HG02798 (cell line): ENCODE measurements around the gene ANKRD6.

Experiments
- ATAC-seq: cut with Tn5 transposase; IDR thresholded peaks from one replicate; pipeline ENCODE4 v1.9.1; 2021; ENCODE audit warnings: mild to moderate bottlenecking; ENCODE audit not compliant: unreplicated experiment, poor library complexity

ANKRD6 gene

DNA sequence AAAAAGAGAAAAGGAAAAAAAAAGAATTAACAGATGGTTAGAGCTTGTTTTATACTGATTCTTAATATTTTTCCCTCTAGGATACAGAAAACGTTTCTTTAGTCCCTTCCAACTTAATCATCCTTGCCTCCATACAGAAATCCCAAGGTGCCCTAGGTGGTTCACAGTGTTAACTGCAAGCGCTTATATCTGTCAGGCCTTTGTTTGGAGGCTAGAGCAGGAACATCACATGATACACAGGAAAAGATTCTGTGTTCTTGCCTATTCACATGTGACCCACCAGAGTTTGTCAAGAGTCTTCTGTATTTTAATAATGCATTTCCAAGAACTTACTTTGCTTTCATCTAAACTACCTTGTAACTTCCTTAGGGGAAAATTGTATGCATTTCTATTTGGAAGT is 31.3 kb downstream of the ANKRD6 start:
- ATAC-seq = no peak

DNA sequence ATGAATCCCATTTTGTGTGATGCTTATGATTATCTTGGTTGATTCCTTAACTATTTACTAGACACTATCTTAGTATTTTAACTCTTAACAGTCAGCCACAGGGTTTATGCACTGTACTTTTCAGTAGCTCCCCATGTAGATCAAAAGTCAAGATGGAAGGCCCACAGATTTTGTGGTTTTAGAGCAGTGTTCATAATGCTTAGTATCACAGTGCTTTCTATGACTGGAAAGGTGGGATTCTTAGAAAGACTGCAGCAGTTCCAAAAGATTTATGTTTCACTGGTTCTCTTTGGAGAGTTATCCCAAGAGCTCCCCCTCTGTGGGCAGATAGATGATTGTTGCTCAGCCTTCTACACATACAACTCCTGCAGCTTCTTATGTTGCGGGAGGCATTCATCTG is 34.5 kb downstream of the ANKRD6 start:
- no peak for ATAC-seq

DNA sequence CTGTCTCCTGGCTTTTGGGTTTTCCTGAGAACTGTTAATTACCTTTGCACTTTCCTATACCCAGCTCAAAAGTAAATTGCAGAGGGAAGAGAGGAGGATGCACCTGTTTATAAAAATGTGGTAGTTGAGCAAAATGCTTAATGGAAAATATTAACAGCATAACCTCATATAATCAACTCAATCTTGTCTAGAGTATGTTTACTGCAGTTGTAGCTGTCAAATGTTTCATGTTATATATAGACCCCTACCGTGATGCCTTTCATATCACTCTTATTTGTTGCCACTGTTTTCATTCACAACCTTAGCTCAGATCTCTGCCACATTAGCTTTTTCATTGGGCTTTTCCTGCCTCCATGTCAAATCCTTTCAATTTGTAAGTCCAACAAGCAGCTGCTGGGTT is 36.0 kb downstream of the ANKRD6 start:
- no peak for ATAC-seq

DNA sequence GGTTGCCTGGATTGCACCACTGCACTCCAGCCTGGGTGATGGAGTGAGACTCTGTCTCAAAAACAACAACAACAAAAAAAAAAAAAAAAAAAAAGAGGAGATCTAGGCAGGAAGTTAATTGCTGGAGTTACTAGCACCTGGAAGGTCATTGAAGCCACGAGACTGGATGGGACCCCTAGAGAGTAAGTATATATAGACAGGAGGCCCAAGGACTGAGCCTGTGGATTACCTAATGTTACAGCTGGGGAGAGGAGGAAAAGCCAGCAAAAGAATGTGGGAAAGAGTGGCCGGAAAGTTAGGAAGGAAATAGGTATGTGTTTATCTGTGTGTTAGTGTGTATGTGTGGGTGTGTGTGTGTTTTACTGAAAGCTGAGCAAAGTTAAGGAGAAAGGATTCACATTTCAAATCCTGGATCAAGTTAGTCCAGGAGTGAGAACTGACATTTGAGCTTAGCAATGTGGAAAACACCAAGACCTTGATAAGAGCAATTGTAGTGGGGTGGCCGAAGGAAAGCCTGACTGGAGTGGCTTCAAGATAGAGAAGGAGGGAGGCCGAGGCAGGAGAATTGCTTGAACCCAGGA is 38.4 kb downstream of the ANKRD6 start:
- ATAC-seq = no peak

DNA sequence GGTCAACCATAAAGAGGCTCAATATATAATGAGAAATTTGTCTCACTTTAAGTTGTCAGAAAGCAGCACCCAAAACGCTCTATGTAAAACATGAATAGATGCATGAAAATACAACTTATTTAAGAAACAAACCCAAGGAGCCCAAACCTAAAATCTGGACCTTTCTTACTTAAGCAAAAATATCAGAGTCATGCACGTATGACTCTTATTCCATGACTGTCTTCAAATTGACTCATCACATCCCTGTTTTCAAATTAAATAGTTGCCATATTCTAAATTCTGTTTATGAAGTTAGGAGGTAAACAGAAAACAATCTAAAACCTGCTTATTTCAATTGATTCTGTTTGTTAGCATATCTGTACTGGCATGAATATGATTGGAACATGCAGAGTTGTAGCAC is 42.1 kb downstream of the ANKRD6 start:
- no peak for ATAC-seq

DNA sequence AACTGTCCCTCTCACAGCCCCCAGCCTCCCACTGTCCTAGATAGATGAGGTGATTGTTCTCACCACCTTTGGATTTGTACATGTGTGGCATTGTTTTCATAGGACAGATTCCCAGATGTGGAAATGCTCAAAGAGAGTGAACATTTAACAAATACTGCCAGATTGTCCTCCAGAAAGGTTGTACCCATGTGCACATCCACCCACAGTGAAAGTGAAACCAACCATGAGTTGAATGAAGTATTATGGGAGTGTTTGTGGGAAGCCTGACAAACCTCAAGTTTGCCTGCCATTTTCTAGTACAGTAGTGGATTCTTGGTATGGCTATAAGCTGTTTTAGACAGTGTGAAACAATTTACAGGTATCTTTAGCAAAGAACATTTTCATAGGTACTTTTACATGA is 42.7 kb downstream of the ANKRD6 start:
- peak; percentile 65 for ATAC-seq

DNA sequence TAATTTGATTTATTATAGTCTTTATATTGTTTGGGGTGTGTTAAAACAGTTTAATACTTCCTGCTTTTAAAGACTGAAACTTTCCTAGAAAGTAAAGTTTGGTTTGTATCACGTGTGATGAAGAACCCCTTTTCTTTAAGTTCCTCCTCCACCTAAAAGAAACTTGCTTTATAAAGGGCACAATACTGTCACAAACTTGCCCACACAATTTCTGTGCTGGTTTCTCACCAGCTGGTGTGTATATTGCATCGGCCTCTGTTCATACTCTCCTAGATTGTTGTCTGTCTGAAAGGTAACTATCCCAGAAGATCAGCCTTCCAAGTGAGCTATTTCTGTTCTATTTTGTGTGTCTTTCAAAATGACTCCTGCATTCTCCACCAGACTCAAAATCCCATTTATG is 46.9 kb downstream of the ANKRD6 start:
- ATAC-seq = no peak

DNA sequence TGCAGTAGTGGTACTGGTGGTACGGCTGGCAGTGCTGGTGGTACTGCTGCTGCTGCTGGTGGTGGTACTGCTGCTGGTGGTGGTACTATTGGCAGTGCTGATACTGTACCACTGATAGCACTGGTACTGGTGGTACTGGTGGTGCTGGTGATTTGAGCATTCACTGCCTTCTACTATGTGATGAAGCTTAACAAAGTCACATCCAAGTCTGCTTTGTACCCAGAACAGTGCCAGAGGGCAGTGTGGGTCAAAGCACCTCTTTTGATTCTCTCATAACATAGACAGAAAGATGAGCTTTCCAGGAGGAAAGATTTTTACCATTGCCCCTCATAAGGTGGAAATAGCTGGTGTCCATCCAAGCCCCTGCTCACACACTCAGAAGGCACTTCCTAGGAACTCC is 48.7 kb downstream of the ANKRD6 start:
- no peak for ATAC-seq

DNA sequence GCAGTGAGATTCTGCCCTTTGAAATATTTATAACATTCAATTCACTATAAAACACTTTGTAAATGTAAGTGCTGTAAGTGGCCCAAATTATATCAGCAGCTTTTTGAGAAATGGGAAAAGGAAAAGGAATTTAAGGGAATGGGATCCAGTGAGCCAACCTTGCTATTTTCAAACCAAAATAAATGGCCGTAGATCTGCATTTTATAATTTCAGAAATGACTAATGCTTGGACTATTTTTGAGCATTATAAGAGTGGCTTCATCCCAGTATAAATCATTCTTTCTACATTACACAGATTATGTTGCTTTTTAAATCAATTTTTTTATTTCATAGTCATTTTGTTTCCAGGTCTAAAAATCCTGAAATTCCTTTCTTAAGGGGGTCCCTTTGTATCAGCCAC is 49.2 kb downstream of the ANKRD6 start:
- ATAC-seq = no peak

DNA sequence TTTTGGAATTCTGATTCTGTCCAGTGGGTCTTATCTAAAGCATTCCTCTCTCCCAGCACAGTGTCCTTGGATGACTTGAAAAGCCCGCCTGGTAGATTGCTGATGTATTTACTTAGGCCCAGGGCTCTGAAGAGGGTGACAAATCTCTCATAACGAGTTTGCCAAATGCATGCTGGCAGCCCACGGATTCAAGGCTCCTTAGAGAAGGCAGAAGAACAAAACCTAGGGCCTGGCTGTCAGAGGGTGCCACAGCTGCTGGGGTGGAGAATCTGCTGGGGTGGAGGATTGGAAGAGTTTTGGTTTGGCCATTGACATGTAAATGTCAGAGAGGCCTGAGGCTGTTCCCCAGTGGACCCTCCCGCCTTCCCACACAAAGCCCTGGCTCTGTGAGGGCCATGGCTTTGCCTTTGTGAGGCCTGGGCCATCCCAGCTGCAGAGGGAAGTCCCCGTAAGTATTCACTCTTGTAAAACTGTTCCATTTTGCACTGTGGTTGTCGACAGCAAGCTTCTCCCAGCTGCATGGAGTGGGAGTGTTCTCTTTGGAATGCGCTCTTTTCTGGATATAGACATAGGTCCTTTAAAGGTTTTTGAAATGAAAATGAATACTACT is 50.3 kb downstream of the ANKRD6 start:
- no peak for ATAC-seq

DNA sequence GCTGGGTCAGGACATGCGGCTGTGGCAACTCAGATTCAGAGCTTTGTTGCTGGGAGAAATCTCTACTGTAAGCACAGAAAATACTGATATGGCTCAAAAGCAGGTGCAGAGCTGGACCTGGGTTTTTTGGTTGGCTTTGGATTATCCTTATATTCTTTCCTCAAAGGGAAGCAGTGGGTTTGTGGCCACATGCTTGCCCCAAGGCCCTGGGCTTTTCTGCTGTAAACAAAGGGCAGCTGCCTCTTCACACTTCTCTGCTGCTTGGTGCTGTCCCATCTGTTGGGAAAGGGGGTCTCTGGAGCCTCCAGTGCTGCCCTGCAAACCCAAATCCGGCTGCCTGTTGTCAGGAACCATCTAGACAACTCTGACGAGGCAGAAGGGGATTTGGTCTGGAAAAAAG is 52.4 kb downstream of the ANKRD6 start:
- ATAC-seq = no peak

DNA sequence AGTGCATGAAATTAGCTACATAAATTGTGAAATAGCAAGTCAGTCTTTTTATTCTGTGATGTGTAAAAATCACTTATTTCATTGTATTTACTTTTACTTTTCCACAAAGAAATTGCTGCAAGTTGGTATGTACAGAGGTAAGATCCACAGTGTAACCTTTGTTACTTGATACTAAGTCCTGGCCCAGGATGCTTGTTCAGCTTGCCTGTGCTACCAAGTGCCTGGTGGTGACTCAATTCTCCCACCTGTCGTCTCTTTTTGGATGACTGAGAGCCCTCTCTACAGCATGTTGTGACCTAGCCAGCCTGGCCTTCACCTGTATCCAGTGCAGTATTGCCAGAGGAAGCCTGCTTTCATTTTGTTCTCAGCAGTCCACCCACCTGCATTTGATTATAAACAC is 54.9 kb downstream of the ANKRD6 start:
- ATAC-seq = no peak

DNA sequence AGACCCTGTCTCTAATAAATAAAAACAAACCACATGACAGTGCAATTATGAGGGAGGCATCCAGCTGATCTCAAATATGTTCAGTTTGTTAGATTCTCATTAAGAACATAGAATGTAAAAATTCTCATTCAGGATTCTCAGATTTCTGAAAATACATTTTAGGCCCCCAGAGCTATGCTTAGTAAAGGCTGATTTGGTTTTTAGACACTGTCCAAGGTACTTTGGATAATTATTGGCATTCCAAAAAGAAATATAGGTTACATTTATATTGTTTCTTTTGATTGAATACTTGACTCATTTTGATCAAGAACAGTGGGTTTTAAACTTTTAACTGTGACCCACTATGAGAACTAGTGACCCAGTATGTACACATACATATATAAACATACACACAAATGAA is 55.5 kb downstream of the ANKRD6 start:
- no peak for ATAC-seq

DNA sequence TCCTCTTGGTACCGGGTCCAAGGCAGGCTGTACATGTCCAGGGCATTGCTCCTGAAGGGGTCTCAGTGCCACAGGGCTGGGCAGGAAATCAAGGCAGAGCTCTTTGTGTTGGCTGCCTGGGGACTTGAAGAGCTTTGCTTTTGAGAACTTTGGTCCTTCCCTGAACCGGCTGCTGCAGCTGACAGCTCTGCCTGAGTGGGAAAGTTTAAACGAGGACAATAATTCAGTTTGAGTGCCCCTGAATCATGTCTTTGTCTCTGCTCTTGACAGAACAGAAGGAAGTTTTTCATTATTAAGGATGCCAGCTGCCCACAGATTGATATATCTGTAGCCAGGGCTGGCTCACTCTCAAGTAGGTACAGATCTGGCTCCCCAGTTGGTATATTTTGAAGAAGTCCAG is 56.1 kb downstream of the ANKRD6 start:
- no peak for ATAC-seq

DNA sequence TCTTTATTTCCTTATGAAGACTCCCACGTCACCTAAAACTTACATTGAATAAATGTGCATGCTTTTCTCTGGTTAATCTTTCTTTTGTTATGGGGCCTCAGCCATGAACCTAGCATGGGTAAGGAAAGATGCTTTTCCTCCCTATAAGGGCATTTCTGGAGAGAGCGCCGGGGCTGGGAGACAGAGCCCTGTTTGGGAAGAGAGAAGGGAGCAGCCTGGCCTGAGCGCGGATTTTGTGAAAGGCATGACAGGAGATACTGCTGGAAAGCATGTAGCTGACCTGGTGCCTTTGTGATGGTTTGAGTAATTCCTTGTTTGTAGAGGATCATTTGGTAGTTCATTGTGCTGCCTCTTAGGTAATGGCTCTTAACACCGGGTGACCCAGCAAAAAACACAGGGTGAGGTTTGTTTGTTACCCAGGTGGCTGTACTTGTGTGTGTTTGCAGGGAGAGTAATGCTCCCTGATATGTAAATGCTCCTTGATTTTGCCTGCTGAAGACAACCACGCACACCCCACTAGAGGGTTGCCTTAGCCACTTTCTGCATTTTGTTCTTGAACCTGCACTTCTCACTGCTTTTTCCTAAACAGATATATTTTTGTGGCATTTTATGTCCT is 59.2 kb downstream of the ANKRD6 start:
- ATAC-seq = no peak

DNA sequence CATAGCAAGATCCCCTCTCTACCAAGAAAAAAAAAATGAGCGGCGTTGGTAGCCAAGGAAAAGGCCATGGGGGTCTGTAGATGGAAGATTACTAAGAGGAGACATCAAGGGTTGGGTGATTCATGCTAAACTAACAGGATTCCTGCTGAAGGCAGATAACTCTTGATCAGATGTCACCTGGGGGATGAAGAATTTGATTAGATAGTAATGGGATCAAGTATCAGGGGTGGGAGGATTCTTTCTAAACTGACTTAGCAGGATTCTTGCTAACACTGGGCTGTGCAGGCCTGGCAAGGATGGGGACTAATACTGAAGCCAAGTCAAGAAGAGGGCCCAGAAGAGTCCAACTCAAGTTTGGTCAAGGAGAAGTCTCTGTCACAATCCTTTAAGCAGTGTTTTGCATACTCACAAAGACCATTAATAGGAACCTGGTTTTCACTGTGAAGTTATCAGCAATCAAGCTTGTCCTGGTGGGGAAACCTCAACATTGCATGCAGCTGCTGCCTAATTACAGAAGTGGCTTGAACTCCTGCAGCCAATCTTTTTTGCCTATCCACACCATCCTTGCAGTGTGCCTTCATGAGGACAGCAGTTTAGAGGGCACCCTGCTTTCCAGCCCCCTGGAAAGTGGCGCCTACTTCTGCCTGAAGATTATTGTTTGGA is 61.3 kb downstream of the ANKRD6 start:
- ATAC-seq = no peak

DNA sequence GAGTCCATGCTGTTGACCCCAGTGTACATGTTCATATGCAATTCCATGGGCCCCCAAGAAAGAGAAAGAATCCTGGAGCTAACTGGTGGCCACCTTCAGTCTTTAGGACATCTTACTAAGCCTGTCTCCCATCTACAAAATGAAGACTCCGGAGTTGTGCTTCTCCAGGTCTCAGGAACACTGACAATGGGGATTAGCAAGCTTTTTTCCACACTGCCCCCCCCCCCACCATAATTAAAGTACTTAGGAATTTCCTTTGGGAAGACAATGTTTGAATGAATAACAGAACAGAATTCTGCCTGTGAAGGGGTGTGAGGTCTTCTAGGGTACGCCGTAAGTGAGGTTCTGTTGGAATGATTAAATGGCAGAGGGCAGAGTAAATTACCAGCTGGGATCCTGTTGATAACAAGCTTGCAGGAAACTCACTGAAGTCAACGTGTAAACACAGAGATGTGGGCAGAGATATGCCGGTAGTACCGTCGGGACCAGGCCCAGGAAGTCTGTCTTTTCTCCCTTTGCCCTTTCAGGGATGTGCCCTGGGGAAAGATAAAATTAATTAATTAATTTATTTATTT is 63.1 kb downstream of the ANKRD6 start:
- no peak for ATAC-seq

DNA sequence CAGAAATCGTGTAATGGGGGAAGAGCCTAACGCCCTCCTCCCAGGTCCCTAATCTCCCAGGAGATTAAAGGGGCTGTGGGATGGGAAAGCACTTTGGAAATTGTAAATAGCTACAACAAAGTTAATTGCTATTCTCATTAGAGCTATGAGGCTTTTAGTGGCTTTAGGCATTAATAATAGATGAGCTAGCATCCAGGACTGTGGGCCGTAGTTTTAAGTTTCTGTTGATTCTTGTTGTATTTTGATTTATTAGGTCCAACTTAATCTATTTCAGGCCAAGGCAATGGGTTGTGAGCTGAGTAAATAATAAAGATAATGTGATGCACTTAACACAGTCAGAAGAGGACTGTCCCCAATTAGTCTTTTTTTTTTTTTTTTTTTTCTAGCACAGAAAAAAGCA is 67.7 kb downstream of the ANKRD6 start:
- ATAC-seq = no peak

DNA sequence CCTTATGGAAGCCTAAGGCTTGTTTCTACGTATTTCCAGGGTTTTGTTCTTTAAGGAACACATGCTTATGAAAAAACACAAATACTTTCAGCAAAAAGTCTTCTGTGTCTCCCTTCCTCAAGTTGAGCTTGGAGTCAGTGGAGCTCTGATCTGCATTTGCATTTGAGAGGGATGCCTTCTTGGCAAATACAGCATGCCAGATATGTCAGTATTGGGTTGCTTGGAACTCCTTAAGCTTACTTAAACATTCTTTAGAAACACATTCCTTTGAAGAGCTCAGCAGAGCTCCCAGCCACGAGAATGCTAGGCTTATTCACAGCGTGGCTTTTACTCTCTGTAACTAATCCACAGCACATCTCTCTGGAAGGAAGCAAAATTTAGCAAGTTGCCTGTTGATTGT is 68.3 kb downstream of the ANKRD6 start:
- no peak for ATAC-seq

DNA sequence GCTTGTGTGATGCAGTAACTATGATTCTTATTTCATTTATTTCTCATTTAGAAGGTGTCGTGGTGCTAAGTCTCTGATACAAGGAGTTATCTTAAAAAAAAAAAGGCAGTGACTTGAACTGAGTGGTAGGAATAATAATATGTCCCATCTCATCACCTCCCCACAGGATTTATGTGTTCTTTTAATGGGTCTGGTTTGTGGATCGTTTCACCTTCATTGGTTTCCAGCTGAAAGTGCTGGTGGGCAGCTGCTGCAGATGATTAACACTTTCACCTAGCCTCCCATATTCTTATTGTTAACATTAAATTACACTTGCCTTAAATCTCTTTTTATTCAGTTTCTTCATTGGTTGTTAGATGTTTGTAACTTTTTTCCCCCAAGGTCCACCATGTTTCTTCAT is 68.8 kb downstream of the ANKRD6 start:
- ATAC-seq = no peak

DNA sequence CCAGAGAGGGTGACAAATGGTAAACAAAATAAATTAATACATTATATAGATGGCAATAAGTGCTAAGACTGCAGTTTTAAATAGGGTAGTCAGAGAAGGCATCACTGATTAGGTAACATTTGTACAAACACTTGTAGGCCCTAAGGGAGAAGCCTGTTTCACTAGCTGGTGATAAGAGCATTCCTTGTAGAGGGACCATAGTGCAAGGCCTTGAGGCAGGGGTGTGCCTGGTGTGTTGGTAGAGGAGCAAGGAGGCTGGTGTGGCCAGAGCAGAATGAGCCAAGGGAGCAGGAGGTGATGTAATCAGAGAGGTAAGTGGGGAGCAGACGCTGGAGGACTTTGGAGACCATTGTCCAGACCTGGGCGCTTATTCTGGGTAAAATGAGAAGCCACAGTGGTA is 70.7 kb downstream of the ANKRD6 start:
- ATAC-seq = no peak
